GM12891 (cell line): ENCODE measurements around the gene QPRT.
A peak's percentile ranks its signal among the peaks of the same experiment; 100 is the strongest.

Experiments
- POLR2A ChIP-seq: IDR thresholded peaks from 2 replicates; pipeline ENCODE4 v1.6.1; 2011; ENCODE audit warnings: low read depth, low read length, control low read depth
- POLR2AphosphoS5 ChIP-seq: IDR thresholded peaks from 2 replicates; pipeline ENCODE4 v1.6.1; 2011; ENCODE audit warnings: low read depth, low read length, control low read depth
- POU2F2 ChIP-seq: IDR thresholded peaks from 2 replicates; pipeline ENCODE4 v1.6.1; 2011; ENCODE audit warnings: low read depth, mild to moderate bottlenecking, control low read depth, low read length, moderate library complexity
- SPI1 ChIP-seq: IDR thresholded peaks from 2 replicates; pipeline ENCODE4 v1.6.1; 2011; ENCODE audit warnings: low read depth, low read length, control low read depth
- TAF1 ChIP-seq: IDR thresholded peaks from 2 replicates; pipeline ENCODE4 v1.6.1; 2011; ENCODE audit warnings: low read depth, low read length, control low read depth

DNA sequence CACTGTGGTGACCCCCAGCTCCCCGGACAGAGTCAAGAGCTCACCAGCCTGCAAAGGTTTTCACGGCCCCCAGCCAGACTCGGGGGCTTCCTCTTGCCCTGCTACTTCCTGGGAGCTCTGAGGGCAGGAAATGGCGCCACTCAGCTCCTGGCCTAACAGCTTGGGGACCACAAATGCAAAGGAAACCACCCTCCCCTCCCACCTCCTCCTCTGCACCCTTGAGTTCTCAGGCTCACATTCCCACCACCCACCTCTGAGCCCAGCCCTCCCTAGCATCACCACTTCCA lies 16.3 kb upstream of the QPRT start:
- peak; percentile 2; the same call in 1 of the 2 replicates for TF ChIP-seq POLR2A
- no peak for TF ChIP-seq POLR2AphosphoS5
- TF ChIP-seq SPI1, result peak; percentile 50; the same call in 1 of the 2 replicates
- TF ChIP-seq POU2F2, result no peak
- TF ChIP-seq TAF1, result peak; percentile 29; the same call in 1 of the 2 replicates
